ENCODE results near the gene BBS9.

Gene BBS9

DNA sequence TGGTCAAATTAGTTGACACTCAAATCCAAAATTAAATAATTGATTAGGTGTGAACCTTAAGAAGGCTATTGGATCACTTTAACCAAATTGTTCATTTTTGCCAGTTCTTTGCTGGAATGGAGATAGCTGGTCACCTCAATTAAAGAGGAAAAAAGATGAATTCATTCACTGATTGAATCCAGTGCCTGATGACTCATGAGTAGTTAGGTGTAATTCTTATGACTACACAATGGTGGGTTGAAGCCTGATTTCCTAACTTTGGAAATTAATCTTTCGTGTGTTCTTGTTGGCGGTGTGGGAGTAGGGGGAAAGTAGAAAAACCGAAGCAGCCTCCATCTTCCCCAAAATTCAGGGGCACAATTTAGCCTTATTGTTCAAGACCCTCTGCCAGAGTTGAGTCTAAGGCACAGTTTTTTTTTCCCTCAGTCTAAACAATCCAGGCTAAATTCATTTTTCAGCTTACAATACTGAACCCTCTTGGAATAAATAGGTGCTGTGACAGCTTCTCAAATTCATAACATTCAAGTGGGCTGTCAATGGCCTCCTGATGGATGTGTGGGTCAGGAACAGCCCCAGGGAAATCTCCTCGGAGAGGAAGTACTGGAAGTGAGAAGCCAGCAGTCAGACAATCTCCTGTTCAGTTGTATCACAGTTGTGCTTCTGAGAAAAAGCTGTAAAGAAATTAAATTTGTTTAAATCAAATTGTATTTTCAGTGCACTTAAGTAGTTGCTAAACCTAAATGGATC lies 356.6 kb downstream of the BBS9 start:
- no peak overlapping the region for H3K27ac ChIP-seq
- TF ChIP-seq, protein P1, sequence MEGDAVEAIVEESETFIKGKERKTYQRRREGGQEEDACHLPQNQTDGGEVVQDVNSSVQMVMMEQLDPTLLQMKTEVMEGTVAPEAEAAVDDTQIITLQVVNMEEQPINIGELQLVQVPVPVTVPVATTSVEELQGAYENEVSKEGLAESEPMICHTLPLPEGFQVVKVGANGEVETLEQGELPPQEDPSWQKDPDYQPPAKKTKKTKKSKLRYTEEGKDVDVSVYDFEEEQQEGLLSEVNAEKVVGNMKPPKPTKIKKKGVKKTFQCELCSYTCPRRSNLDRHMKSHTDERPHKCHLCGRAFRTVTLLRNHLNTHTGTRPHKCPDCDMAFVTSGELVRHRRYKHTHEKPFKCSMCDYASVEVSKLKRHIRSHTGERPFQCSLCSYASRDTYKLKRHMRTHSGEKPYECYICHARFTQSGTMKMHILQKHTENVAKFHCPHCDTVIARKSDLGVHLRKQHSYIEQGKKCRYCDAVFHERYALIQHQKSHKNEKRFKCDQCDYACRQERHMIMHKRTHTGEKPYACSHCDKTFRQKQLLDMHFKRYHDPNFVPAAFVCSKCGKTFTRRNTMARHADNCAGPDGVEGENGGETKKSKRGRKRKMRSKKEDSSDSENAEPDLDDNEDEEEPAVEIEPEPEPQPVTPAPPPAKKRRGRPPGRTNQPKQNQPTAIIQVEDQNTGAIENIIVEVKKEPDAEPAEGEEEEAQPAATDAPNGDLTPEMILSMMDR (conservative IDR thresholded peaks at IDR 0.05) = no peak
- no peak for TF ChIP-seq ZFX (IDR thresholded peaks at IDR 0.05)

DNA sequence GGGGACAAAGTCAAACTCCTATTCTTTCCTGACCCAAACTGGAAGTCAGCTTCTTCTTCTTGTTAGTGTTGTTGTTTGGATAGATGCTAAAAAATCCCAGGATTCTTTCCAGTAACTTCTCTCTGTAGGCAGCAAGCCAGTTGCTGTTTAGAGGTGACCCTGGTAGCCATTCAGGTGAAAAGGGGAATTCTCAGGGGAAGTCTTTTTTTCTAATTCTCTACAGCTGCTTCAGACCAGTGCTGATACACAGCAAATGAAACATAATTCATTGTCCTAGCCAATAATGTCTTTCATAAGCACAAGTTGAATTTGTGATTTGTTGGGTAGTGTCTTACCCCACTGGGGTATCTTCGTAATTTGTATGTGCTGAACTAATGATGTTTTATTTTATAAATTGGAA lies 357.3 kb downstream of the BBS9 start:
- no peak for TF ChIP-seq ZFX (IDR thresholded peaks at IDR 0.05)
- TF ChIP-seq, protein P1 (conservative IDR thresholded peaks at IDR 0.05) = no peak
- no peak overlapping the region for H3K27ac ChIP-seq

DNA sequence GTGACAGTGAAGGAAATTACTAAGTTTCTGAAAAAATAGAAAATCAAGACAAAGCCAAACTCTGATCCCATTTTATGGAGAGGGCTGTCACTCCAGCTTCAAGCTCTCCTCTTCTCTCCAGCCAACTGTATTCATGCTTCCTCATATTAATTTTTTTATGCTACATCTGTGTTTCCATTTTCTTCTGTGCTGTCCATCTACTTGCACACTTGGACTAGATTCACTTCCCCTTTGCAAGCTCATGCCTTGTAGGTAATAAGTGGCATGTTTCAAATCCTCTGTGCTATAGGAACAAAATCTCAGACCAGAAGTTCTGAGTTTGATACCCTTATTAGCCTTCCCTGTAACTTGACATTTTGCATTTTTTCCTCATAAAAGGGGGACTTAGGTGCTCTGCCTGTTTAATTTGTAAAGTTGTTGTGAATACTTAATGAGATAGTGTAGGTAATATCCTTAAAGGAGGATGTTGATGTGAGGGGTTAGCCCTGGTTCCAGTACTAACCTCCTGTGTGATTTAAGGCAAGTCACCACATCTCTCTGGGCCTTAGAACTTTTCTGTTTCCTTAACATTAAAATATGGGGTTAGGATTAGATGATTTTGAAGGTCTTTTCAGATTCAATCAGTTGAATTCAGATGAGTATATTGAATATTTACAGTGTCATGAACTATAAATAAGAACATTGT lies 358.8 kb downstream of the BBS9 start:
- no peak overlapping the region for H3K27ac ChIP-seq
- TF ChIP-seq, protein P1 (conservative IDR thresholded peaks at IDR 0.05) = no peak
- no peak for TF ChIP-seq ZFX (IDR thresholded peaks at IDR 0.05)

DNA sequence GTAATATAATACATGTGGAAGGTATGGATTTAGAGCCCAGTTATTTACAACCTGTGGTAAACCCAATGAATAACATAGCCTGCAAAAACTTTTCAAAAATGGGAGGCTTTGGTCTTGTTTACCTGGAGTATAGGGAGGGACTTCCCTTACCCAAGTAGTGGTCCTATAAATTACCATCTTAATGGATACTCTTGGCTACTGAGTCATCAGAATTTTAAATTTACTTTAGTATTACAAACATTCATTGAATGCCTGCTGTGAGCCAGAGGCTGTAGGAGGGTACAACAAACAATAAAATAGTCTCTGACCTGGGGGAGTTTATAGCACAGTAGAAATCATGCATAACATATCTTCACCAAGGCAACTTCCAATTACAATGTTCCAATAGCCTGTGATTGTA lies 365.1 kb downstream of the BBS9 start:
- no peak for TF ChIP-seq ZFX (IDR thresholded peaks at IDR 0.05)
- TF ChIP-seq, protein P1 (conservative IDR thresholded peaks at IDR 0.05) = no peak
- no peak overlapping the region for H3K27ac ChIP-seq

DNA sequence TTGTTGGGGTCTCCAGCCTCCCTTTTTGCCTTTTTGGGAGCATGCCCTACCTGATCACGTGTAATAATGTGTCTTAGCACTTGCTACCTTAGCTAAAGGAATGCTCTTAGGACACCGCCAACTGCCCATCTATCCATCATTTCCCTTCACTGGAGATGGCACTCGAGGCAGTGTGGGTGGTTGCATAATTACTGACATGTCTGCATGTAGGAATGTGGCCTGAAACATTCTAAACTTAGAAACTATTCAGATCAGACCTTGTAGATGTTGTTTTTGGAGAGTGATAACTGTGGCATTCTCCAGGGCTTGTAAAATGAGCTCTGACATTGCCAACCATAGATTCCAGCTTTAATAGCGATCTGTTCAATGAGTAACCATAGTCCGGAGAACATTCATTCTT lies 365.8 kb downstream of the BBS9 start:
- no peak overlapping the region for H3K27ac ChIP-seq
- TF ChIP-seq, protein P1 (conservative IDR thresholded peaks at IDR 0.05) = no peak
- TF ChIP-seq ZFX (IDR thresholded peaks at IDR 0.05) = no peak

DNA sequence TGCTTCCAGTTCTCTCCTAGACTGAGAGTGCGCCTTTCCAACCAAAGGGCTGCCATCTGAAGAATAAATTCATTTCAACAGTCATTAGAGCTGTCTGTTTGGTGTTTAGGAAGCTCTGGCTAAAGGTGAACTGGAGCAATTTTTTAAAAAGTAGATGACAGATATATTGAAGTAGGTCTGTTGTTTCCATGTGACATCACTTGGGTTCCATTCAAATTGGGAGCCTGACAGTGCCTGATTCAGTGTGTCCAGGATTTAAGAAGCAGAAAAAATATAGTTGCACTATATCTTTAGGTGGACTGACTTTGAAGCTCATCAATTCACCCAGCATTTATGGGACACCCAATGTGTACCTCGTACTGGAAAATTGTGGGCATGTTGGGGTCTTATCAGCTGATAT lies 367.7 kb downstream of the BBS9 start:
- H3K27ac ChIP-seq = no peak overlapping the region
- TF ChIP-seq, protein P1 (conservative IDR thresholded peaks at IDR 0.05) = no peak
- no peak for TF ChIP-seq ZFX (IDR thresholded peaks at IDR 0.05)

Measured in C4-2B (cell line).